Muscle layer of colon (tissue), 2 donors: ENCODE data around the gene UNC5A.

Experiments
- H3K27ac ChIP-seq: one replicate; pipeline ENCODE4 v1.7.0; 2013; ENCODE audit warnings: low read depth, mild to moderate bottlenecking, low read length, moderate library complexity
- H3K27me3 ChIP-seq, 2 donors: one replicate each; pipeline ENCODE4 v1.7.0; 2013; ENCODE audit warnings: low read length in 2 of 2, mild to moderate bottlenecking in 2 of 2; ENCODE audit not compliant: insufficient read depth in 2 of 2, control insufficient read depth in 1 of 2
- H3K36me3 ChIP-seq: one replicate; pipeline ENCODE4 v1.7.0; 2013; ENCODE audit warnings: mild to moderate bottlenecking, low read length; ENCODE audit not compliant: insufficient read depth
- H3K4me1 ChIP-seq: one replicate; pipeline ENCODE4 v1.7.0; 2013; ENCODE audit warnings: mild to moderate bottlenecking, low read length; ENCODE audit not compliant: insufficient read depth
- H3K4me3 ChIP-seq, 2 donors: one replicate each; pipeline ENCODE4 v1.7.0; 2013; ENCODE audit warnings: low read length in 2 of 2, low read depth in 1 of 2, mild to moderate bottlenecking in 1 of 2, moderate library complexity in 1 of 2
- H3K9ac ChIP-seq: one replicate; pipeline ENCODE4 v1.7.0; 2013; ENCODE audit warnings: low read length
- H3K9me3 ChIP-seq: one replicate; pipeline ENCODE4 v1.7.0; 2013; ENCODE audit warnings: mild to moderate bottlenecking, low read length
- donor health status: abdominal sarcoma.
- donor health status: Adenocarcinoma of cecum.

UNC5A gene

DNA sequence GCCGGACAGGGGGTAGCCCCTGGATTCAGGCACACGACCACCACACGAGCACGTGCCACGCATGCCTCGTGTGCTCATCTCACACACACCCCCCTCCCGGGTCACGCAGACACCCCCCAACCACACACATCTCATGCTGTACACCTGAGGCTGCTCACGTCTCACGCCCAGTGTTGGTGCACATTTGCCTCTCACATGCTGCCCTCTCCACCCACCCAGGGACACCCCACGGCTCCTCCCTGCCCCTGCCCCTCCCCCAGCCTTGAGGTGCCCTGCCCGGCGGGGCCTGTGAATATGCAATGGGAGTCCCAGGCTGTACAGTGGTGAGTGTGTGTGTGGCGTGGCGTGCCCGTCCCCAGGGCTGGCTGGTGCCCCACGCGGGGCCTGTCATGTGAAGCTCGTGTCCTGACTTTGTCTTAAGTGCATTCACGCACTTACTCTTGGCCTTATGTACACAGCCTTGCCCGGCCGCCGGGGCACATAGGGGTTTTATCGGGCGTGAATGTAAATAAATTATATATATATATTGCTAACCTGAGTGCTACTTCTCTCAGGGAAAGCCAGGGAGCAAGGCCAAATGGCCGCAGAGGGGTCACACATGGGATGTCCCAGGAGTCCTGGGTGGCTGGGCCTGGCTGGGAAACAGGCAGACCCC, 70.1 kb downstream of the UNC5A start:
- H3K36me3 ChIP-seq, result no peaks in the 10 kb centered on the region
- no peaks in the 10 kb centered on the region for H3K9me3 ChIP-seq
- peaks cover 0 to 12% of the 10 kb centered on the region in 2 donors for H3K27me3 ChIP-seq
- no peak overlapping the region for H3K27ac ChIP-seq
- H3K9ac ChIP-seq, result no peak overlapping the region
- no peaks in the 10 kb centered on the region for H3K4me1 ChIP-seq
- no peak overlapping the region for H3K4me3 ChIP-seq

DNA sequence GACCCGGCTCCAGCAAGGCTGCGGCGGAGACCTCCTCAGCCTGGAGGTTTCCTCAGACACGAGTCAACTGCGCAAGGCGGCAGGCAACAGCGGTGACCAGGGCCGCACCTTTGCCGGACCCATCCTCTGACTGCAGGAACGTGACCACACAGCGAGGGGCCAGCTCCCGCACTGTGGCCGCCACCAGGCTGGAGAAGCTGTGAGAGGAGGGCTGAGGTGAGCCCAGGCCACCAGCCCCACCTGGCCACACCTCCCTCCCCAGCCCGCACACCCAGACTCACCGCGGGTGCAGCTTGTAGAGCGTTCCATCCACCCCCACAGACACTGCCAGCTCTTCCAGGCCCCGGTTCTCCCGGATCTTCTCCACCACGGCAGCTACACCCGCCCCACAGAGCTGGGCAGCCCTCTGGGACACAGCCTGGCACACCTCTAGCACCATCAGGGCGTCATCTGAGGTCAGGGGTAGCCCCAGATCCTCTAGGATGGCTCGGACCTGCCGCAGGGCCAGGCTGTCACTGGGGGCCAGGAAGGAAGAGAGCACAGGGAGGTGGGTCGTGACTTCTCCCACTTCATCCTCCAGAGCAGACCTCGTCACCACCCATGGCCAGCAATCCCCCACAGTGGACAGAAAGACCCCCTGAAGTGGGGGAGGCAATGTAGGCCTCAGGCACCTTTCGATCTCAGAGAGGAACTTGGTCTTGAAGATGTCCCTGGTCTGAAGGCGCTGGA, 70.8 kb downstream of the UNC5A start:
- H3K36me3 ChIP-seq, result no peaks in the 10 kb centered on the region
- H3K27ac ChIP-seq, result no peak overlapping the region
- H3K9me3 ChIP-seq, result no peaks in the 10 kb centered on the region
- H3K4me1 ChIP-seq, result no peaks in the 10 kb centered on the region
- H3K9ac ChIP-seq, result no peak overlapping the region
- no peak overlapping the region for H3K4me3 ChIP-seq
- peaks cover 0 to 10% of the 10 kb centered on the region in 2 donors for H3K27me3 ChIP-seq

DNA sequence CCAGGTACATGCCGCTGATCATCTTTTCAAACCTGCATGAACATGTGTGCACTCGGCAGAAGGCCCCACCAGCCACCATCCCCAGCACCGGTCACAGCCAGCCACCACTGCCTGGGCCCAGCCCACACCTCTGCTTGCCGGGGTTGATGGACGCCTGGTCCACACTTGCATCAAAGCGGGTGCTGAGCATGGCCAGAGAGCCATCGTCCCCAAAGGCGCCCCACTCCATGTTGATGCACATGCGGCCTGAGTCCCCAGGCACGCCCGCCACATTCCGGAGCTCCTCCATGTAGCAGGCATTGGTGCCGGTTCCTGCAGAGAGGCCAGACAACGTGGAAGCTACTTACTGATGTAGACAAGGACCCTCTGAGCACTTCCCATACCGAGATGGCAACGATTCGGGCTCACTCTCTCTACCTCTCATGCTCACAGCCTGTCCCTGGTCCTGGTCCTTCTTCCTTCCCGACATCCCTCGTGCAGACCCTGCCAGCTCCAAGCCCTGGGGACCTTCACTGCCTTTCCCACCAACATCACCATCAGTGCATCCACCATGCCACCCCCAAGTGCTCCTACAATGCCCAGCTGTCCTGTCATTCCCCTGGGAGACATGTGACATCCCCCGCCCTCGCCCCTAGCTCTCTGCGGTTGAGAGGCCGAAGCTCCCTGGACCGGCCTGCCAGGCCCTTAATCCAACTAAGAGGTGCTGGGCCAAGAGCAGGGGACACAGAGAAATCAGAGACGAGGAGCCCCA, 71.6 kb downstream of the UNC5A start:
- H3K27ac ChIP-seq, result no peak overlapping the region
- no peaks in the 10 kb centered on the region for H3K9me3 ChIP-seq
- H3K36me3 ChIP-seq, result no peaks in the 10 kb centered on the region
- H3K4me3 ChIP-seq, result no peak overlapping the region
- peaks cover 0 to 4% of the 10 kb centered on the region in 2 donors for H3K27me3 ChIP-seq
- no peak overlapping the region for H3K9ac ChIP-seq
- no peaks in the 10 kb centered on the region for H3K4me1 ChIP-seq

DNA sequence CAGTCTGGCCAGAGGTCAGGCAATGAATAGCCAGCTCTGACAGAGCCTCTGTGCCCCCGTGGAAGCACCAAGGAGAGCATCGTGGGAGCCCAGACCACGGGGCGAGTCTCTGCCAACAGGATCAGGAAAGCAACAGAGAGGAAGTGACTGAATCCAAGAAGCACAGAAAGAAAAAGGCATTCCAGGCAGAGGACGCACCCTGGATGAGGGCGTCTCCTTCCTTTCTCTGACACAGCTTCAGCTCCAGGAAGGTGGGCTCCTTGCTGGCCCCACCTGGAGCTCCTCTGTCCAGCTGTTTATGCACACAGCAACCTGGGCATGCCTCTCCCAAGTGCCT, 72.2 kb downstream of the UNC5A start:
- no peaks in the 10 kb centered on the region for H3K9me3 ChIP-seq
- H3K27me3 ChIP-seq, result no peaks in the 10 kb centered on the region
- H3K4me3 ChIP-seq, result no peak overlapping the region
- H3K4me1 ChIP-seq, result no peaks in the 10 kb centered on the region
- H3K36me3 ChIP-seq, result no peaks in the 10 kb centered on the region
- H3K27ac ChIP-seq, result no peak overlapping the region
- H3K9ac ChIP-seq, result no peak overlapping the region

DNA sequence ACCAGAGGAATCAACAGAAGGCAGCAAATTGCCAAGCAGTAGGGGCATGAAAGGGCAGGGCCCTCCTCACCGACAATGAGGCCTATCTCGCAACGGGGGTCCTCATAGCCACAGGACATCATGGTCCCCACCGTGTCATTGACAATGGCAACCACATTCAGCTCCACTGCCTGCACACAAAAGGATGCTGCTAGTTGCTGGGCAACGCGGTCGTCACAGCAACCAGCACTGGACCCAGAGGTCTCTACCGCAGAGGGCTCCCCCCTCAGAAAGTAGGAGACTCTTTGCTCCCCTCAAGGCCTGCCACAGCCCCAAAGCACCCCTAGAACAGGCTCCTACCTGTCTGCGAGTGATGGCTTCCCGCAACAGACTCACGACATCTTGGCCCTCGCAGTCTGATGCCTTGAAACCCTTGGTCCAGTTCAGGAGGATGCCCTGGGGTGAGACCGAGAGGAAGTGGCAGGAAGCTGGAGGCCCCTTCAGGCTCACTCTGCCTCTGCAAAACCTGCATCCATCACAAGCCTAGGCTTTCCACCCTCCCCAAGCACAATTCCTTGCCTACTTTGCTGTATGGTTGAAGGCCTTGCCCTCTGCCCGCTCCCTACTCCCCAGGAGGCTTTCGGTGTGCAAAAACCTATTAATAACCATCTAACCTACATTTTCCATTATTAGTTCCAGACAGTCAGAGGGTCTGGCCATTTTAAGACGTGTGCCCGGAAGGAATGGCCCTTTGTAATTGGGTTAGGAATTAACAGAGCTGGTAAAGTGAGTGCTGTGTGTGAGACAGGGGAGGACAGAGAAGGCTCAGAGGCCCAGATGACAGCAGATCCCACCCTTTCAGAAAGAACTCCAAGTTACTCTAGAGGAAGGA, 73.6 kb downstream of the UNC5A start:
- no peaks in the 10 kb centered on the region for H3K27me3 ChIP-seq
- no peaks in the 10 kb centered on the region for H3K9me3 ChIP-seq
- H3K4me3 ChIP-seq, result no peak overlapping the region
- H3K27ac ChIP-seq, result no peak overlapping the region
- no peaks in the 10 kb centered on the region for H3K36me3 ChIP-seq
- H3K9ac ChIP-seq, result no peak overlapping the region
- H3K4me1 ChIP-seq, result no peaks in the 10 kb centered on the region

DNA sequence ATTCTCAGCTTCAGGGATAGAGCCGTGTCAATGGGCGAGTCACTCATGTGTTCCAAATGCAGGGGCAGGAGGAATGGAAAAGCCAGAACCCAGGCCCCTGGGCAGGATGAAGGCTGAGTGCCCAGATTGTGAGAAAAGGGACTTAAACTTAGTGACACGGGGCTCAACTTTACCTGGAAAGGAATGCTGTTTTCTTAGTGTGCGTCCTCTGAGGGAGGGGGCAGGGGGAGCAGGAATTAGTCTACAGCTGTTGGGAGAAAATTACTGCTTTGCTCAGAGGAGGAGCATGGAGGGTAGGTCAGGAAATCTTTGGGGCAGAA, 74.2 kb downstream of the UNC5A start:
- H3K27me3 ChIP-seq, result no peaks in the 10 kb centered on the region
- no peak overlapping the region for H3K9ac ChIP-seq
- no peaks in the 10 kb centered on the region for H3K4me1 ChIP-seq
- no peak overlapping the region for H3K27ac ChIP-seq
- no peaks in the 10 kb centered on the region for H3K36me3 ChIP-seq
- H3K4me3 ChIP-seq, result no peak overlapping the region
- H3K9me3 ChIP-seq, result no peaks in the 10 kb centered on the region

DNA sequence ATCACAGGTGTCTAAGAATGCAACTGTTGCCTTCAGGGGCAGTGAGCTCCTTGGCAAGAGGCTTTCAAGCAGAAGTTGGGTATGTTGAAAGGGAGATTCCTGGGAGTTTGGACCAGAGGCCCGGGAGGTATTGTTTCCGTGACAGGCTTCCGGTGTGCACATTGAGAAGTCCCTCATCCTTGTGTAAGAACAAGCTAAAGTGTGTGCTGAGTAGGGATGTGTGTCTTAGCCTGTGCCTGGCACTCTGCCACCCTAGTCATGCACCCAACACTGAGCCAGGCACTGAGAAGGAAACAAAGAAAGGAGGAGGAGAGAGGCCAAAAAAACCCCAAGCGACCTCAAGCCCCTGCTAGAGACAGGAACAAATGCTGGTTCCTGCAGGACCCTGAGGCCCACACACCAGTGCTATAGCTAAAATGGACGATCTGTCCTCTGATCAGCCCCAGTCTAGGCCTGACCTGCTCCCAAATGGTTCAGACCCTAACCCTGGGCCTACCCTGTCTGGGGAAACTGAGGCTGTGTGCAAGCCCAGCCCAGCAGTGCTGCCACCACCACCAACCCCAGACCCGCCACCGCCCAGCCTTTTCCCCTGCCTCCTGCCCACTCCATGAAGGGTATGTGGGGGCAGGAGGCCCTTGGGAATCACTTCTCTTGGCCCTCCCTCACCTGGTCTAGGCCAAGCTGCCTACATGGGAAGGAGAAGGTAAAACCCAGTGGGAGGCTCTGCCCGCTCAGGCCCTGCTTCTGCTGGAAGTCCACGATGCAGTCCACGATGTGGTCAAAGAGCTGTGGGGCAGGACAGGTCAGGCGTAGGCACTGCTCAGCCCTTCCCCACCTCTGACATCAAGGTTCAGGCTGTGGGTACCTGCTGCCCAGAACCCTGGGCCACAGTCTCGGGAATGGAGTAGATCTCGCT, 76.2 kb downstream of the UNC5A start:
- no peak overlapping the region for H3K9ac ChIP-seq
- H3K36me3 ChIP-seq, result no peaks in the 10 kb centered on the region
- no peak overlapping the region for H3K4me3 ChIP-seq
- no peak overlapping the region for H3K27ac ChIP-seq
- no peaks in the 10 kb centered on the region for H3K4me1 ChIP-seq
- H3K27me3 ChIP-seq, result no peaks in the 10 kb centered on the region
- H3K9me3 ChIP-seq, result no peaks in the 10 kb centered on the region

DNA sequence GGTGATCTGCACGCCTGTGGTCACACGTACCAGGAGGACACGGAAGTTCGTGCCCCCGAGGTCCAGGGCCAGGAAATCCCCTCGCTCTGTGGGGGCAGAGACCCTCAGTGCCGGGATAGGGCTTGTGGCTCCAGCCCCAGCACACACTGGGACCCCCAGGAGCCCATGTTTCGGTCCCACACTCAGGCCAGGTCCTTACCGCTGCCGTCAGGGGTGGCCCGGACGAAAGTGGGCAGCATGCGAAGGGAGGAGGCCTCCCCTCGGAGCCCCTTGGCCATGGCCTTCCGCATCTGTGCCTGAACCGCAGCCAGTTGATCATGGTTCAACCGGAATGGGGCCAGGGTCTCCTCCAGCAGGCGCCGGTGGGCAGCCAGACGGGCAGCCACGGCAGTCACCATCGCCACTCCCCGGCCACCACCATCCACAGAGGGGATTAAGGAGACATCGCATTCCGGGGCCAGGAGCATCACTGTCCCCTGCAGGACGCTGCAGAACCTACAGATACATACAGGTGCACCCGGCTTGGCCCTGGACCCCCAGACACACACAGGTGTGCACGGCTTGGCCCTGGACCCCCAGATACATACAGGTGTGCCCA, 77.0 kb downstream of the UNC5A start:
- H3K9ac ChIP-seq, result no peak overlapping the region
- no peaks in the 10 kb centered on the region for H3K9me3 ChIP-seq
- H3K27ac ChIP-seq, result no peak overlapping the region
- H3K27me3 ChIP-seq, result no peaks in the 10 kb centered on the region
- no peaks in the 10 kb centered on the region for H3K36me3 ChIP-seq
- H3K4me1 ChIP-seq, result no peaks in the 10 kb centered on the region
- H3K4me3 ChIP-seq, result no peak overlapping the region

DNA sequence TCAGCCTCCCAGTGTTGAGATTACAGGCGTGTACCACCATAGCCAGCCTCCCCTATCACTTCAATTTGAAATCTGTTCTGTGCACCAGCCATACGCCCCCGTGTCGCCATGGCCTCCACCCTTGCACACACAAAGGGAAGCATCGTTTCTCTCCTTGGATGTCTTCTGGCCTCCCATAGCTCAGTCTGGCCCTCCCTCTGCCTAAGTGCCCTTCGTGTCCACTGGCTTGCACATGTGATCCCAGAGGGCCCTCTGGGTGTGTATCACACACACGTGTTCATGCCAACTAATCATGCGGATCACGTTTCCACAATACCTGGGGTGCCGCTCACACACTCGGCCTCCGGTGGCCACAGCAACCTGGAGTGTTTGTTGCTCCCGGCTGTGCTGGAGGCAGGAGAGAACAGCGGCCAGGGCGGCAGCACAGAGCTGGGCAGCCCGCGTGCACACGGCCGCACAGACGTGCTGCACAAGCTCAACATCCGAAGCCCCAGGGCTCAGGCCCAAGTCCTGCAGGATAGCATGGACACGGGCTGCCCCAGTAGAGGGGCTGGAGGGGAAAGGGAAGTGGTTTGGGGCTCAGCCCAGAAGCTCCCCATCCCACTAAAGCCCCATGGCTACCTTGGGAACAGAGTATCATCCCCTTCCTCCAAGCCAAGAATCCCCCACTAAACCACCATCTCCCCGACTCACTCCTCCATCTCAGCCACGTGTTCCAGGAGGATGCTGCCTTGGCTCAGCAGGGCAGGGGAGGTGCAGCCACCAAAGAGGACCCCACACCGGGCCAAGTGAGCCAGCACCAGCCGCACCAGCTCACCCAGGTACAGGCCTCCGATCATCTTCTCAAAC, 77.9 kb downstream of the UNC5A start:
- no peak overlapping the region for H3K27ac ChIP-seq
- no peaks in the 10 kb centered on the region for H3K4me1 ChIP-seq
- H3K36me3 ChIP-seq, result no peaks in the 10 kb centered on the region
- no peak overlapping the region for H3K9ac ChIP-seq
- no peaks in the 10 kb centered on the region for H3K27me3 ChIP-seq
- H3K4me3 ChIP-seq, result no peak overlapping the region
- no peaks in the 10 kb centered on the region for H3K9me3 ChIP-seq

DNA sequence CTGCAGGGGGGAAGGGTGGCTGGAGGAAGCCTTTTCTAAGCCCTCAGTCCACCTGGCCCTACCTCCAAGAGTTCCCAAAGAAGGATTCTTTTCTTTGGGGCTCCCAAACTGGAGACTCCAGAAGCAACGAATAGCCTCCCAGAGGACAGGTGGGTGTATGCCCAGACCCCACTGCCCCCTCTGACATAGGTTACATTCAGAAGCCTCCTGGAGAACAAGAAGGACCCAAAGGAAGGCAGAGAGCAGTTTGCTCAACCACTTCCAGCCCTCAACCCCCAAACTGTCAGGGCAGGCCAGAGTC, 78.5 kb downstream of the UNC5A start:
- no peaks in the 10 kb centered on the region for H3K36me3 ChIP-seq
- H3K27ac ChIP-seq, result no peak overlapping the region
- H3K4me1 ChIP-seq, result no peaks in the 10 kb centered on the region
- no peaks in the 10 kb centered on the region for H3K9me3 ChIP-seq
- no peaks in the 10 kb centered on the region for H3K27me3 ChIP-seq
- H3K4me3 ChIP-seq, result no peak overlapping the region
- H3K9ac ChIP-seq, result no peak overlapping the region
